H1 (cell line): ENCODE data around the gene JOSD2. TPM values are rescaled to one million over a fixed set of nuclear protein-coding genes. Genes with fewer than 3 reads are reported as not detected.

ENCODE experiments used
- CTCF ChIA-PET: fragments of 300-600 bp; sonication (Branson Sonifier 250); formaldehyde crosslinking; loops from one replicate; lab custom pipeline; 2021; ENCODE audit not compliant: partially characterized antibody; lab: Charles Lee
- POLR2A ChIA-PET: fragments of 300-600 bp; sonication (Branson Sonifier 250); formaldehyde crosslinking; loops from one replicate; lab custom pipeline; 2021; ENCODE audit warnings: inconsistent platforms; ENCODE audit not compliant: partially characterized antibody; lab: Charles Lee
- DNase-seq, 2 experiments: peaks; one replicate each; pipeline versions ENCODE4 v3.0.0 to v3.0.0-alpha.2; 2010 to 2022; ENCODE audit warnings: low spot score in 2 of 2, low read depth in 1 of 2, mixed read lengths in 1 of 2
- FAIRE-seq: peaks from 2 replicates; lab custom pipeline; 2011; peaks lifted over from hg19 to GRCh38; lab: Jason Lieb, UNC
- H2AFZ ChIP-seq: 2 replicates; pipeline ENCODE4 v1.8.1; 2012; ENCODE audit warnings: low read length, inconsistent platforms
- H2AK5ac ChIP-seq: 2 replicates; pipeline ENCODE4 v1.6.1; 2013; ENCODE audit warnings: low read depth, low read length
- H2BK120ac ChIP-seq: replicated peaks from 2 replicates; pipeline ENCODE3; 2013; ENCODE audit warnings: low read depth, low read length, inconsistent platforms
- H2BK12ac ChIP-seq: 2 replicates; pipeline ENCODE4 v1.6.1; 2013; ENCODE audit warnings: low read depth, low read length
- H2BK15ac ChIP-seq: 2 replicates; pipeline ENCODE4 v1.6.1; 2013; ENCODE audit warnings: low read length
- H2BK20ac ChIP-seq: 2 replicates; pipeline ENCODE4 v1.6.1; 2013; ENCODE audit warnings: low read length
- H2BK5ac ChIP-seq: 2 replicates; pipeline ENCODE4 v1.6.1; 2013; ENCODE audit warnings: low read depth, low read length
- H3K14ac ChIP-seq: 2 replicates; pipeline ENCODE4 v1.6.1; 2013; ENCODE audit warnings: inconsistent platforms; ENCODE audit not compliant: insufficient read length
- H3K18ac ChIP-seq: 2 replicates; pipeline ENCODE4 v1.6.1; 2013; ENCODE audit warnings: low read length; ENCODE audit errors: extremely low read depth
- H3K23ac ChIP-seq: 2 replicates; pipeline ENCODE4 v1.6.1; 2013; ENCODE audit warnings: inconsistent platforms; ENCODE audit not compliant: insufficient read length
- H3K23me2 ChIP-seq: 2 replicates; pipeline ENCODE4 v1.6.1; 2013; ENCODE audit warnings: low read depth, low read length
- H3K27ac ChIP-seq: 2 replicates; pipeline ENCODE4 v1.6.1; 2011; ENCODE audit warnings: low read depth, low read length, inconsistent platforms
- H3K27me3 ChIP-seq, 4 experiments: replicated peaks in 1 of 4; 1 replicate in 1 of 4; 2 replicates in 3 of 4; pipeline versions ENCODE4 v1.6.1 to v1.8.1; 2011 to 2013; ENCODE audit warnings: low read length in 3 of 4, mild to moderate bottlenecking in 3 of 4, inconsistent platforms in 2 of 4, mixed read lengths in 2 of 4, moderate library complexity in 1 of 4; ENCODE audit not compliant: control insufficient read depth in 3 of 4, insufficient read depth in 3 of 4; ENCODE audit errors: extremely low read depth in 1 of 4
- H3K36me3 ChIP-seq, 4 experiments: 2 replicates each; pipeline versions ENCODE4 v1.6.1 to v1.8.1; 2011 to 2013; ENCODE audit warnings: mild to moderate bottlenecking in 4 of 4, low read length in 3 of 4, moderate library complexity in 2 of 4, control low read depth in 1 of 4, inconsistent platforms in 1 of 4; ENCODE audit not compliant: insufficient read depth in 4 of 4, control insufficient read depth in 2 of 4
- H3K4ac ChIP-seq: replicated peaks from 2 replicates; pipeline ENCODE3; 2013; ENCODE audit warnings: low read length, low read depth, mixed read lengths, inconsistent platforms; ENCODE audit not compliant: insufficient read length
- H3K4me1 ChIP-seq, 4 experiments: replicated peaks in 1 of 4; 1 replicate in 1 of 4; 2 replicates in 3 of 4; pipeline versions ENCODE4 v1.6.1 to v1.8.1; 2011 to 2013; ENCODE audit warnings: low read length in 3 of 4, inconsistent platforms in 2 of 4, mixed read lengths in 1 of 4; ENCODE audit not compliant: insufficient read depth in 4 of 4, control insufficient read depth in 3 of 4
- H3K4me2 ChIP-seq, 2 experiments: 2 replicates each; pipeline versions ENCODE4 v1.6.1 to v1.8.1; 2011 to 2013; ENCODE audit warnings: low read depth in 2 of 2, low read length in 2 of 2, control low read depth in 1 of 2, inconsistent platforms in 1 of 2, mild to moderate bottlenecking in 1 of 2; ENCODE audit not compliant: insufficient read depth in 1 of 2
- H3K4me3 ChIP-seq, 4 experiments: fragments of 200-600, 300-600 bp in 1 of 4; sonication (generic), shearing (Covaris generic), sonication (Bioruptor Twin) in 1 of 4; 2 replicates each; pipeline versions ENCODE4 v1.5.1 to v1.8.1; 2011 to 2016; ENCODE audit warnings: low read length in 4 of 4, low read depth in 3 of 4, control low read depth in 2 of 4, inconsistent platforms in 2 of 4, mild to moderate bottlenecking in 2 of 4, mixed read lengths in 1 of 4, moderate library complexity in 1 of 4; ENCODE audit not compliant: insufficient read depth in 2 of 4; ENCODE audit errors: extremely low read depth in 1 of 4
- H3K56ac ChIP-seq: replicated peaks from 2 replicates; pipeline ENCODE3; 2013; ENCODE audit warnings: low read depth, mild to moderate bottlenecking, mixed read lengths, low read length, inconsistent platforms; ENCODE audit not compliant: insufficient read length
- H3K79me1 ChIP-seq: 2 replicates; pipeline ENCODE4 v1.6.1; 2013; ENCODE audit warnings: low read depth, low read length, control low read depth
- H3K79me2 ChIP-seq, 2 experiments: 2 replicates each; pipeline versions ENCODE4 v1.6.1 to v1.8.1; 2012 to 2013; ENCODE audit warnings: low read length in 2 of 2, mild to moderate bottlenecking in 2 of 2, inconsistent platforms in 1 of 2; ENCODE audit not compliant: insufficient read depth in 2 of 2, control insufficient read depth in 1 of 2
- H3K9ac ChIP-seq, 4 experiments: replicated peaks in 1 of 4; 1 replicate in 1 of 4; 2 replicates in 3 of 4; pipeline versions ENCODE4 v1.6.1 to v1.8.1; 2011 to 2013; ENCODE audit warnings: low read depth in 3 of 4, low read length in 3 of 4, control low read depth in 2 of 4, mild to moderate bottlenecking in 2 of 4, moderate library complexity in 2 of 4, inconsistent platforms in 1 of 4; ENCODE audit errors: extremely low read depth in 1 of 4
- H3K9me3 ChIP-seq, 2 experiments: 2 replicates each; pipeline versions ENCODE4 v1.6.1 to v1.8.1; 2012 to 2013; ENCODE audit warnings: mild to moderate bottlenecking in 2 of 2, moderate library complexity in 2 of 2, control low read depth in 1 of 2, inconsistent platforms in 1 of 2, low read depth in 1 of 2, low read length in 1 of 2, mixed read lengths in 1 of 2; ENCODE audit not compliant: insufficient read depth in 2 of 2
- H4K20me1 ChIP-seq, 2 experiments: replicated peaks in 1 of 2; 2 replicates each; pipeline versions ENCODE3 to v1.8.1; 2011 to 2013; ENCODE audit warnings: inconsistent platforms in 2 of 2, low read length in 2 of 2, mild to moderate bottlenecking in 1 of 2; ENCODE audit not compliant: insufficient read depth in 2 of 2, control insufficient read depth in 1 of 2
- H4K5ac ChIP-seq: 2 replicates; pipeline ENCODE4 v1.6.1; 2013; ENCODE audit warnings: low read length, low read depth, mixed read lengths, inconsistent platforms; ENCODE audit not compliant: insufficient read length
- H4K8ac ChIP-seq: 2 replicates; pipeline ENCODE4 v1.8.0; 2013; ENCODE audit warnings: mild to moderate bottlenecking, moderate library complexity, low read length, inconsistent platforms; ENCODE audit not compliant: insufficient read depth; ENCODE audit errors: extremely low read depth
- H4K91ac ChIP-seq: replicated peaks from 2 replicates; pipeline ENCODE3; 2013; ENCODE audit warnings: low read length, mixed read lengths, inconsistent platforms; ENCODE audit not compliant: insufficient read length
- BACH1 ChIP-seq: IDR thresholded peaks from 2 replicates; pipeline ENCODE4 v1.6.1; 2012; ENCODE audit warnings: low read length, improper control_type of control experiment
- CBX8 ChIP-seq: fragments of 300-800, 300-1000 bp; sonication (generic); IDR thresholded peaks from 2 replicates; pipeline ENCODE4 v1.7.1; 2016; ENCODE audit warnings: low read depth, low read length, borderline replicate concordance
- CEBPB ChIP-seq: IDR thresholded peaks from 2 replicates; pipeline ENCODE4 v1.6.1; 2012; ENCODE audit warnings: low read depth, low read length
- CTCF ChIP-seq, 3 experiments: IDR thresholded peaks; 1 replicate in 2 of 3; 2 replicates in 1 of 3; pipeline versions ENCODE4 v1.5.1 to v1.6.1; 2011; ENCODE audit warnings: low read length in 3 of 3, mild to moderate bottlenecking in 3 of 3, inconsistent platforms in 2 of 3, low read depth in 1 of 3, moderate library complexity in 1 of 3; ENCODE audit not compliant: insufficient read depth in 1 of 3; ENCODE audit errors: control extremely low read depth in 1 of 3
- HDAC6 ChIP-seq: IDR thresholded peaks from one replicate; pipeline ENCODE4 v1.7.1; 2012; ENCODE audit warnings: low read depth, mild to moderate bottlenecking, inconsistent platforms, low read length, moderate library complexity
- KDM1A ChIP-seq: fragments of 200-600, 300-600 bp; sonication (generic); IDR thresholded peaks from 2 replicates; pipeline ENCODE4 v1.7.1; 2016; ENCODE audit warnings: mild to moderate bottlenecking, low read length, borderline replicate concordance
- KDM4A ChIP-seq: IDR thresholded peaks from one replicate; pipeline ENCODE4 v1.7.1; 2012; ENCODE audit warnings: low read depth, mild to moderate bottlenecking, moderate library complexity, low read length, inconsistent platforms; ENCODE audit not compliant: severe bottlenecking
- POU5F1 ChIP-seq: IDR thresholded peaks from 2 replicates; pipeline ENCODE4 v1.6.1; 2011; ENCODE audit warnings: low read depth, mild to moderate bottlenecking, low read length, moderate library complexity
- RFX5 ChIP-seq: IDR thresholded peaks from 2 replicates; pipeline ENCODE4 v1.6.1; 2011; ENCODE audit warnings: low read depth, low read length, improper control_type of control experiment, borderline replicate concordance
- SRF ChIP-seq: IDR thresholded peaks from 2 replicates; pipeline ENCODE4 v1.6.1; 2011; ENCODE audit warnings: mild to moderate bottlenecking, low read depth, low read length, moderate library complexity
- SUZ12 ChIP-seq: fragments of 200-600 bp; sonication (generic); IDR thresholded peaks from 2 replicates; pipeline ENCODE4 v1.6.1; 2012; ENCODE audit warnings: mild to moderate bottlenecking, inconsistent platforms, low read length, moderate library complexity, mixed read lengths
- WGBS, 2 experiments: shearing (Covaris generic) in 1 of 2; methylation state at CpG; one replicate each; pipeline versions ENCODE4 v1.1.6 to v1.1.7; 2013 to 2015; ENCODE audit warnings: low lambda C conversion rate in 2 of 2, mixed read lengths in 2 of 2, inconsistent platforms in 1 of 2, low coverage in 1 of 2, missing lambda C conversion rate in 1 of 2; ENCODE audit not compliant: insufficient replicate concordance in 2 of 2, insufficient coverage in 1 of 2, insufficient read length in 1 of 2; ENCODE audit errors: extremely low coverage in 1 of 2, missing lambda C conversion rate in 1 of 2; 5-methylcytosine and 5-hydroxymethylcytosine counted together
- polyA plus RNA-seq, 7 experiments: library from polyadenylated mRNA; depleted of rRNA in 3 of 7; stranded (reverse) in 5 of 7; unstranded in 2 of 7; fragments of >200 nt in 5 of 7; fragments of 200-250 nt in 2 of 7; gene quantifications; 1 replicate in 5 of 7; 2 replicates in 1 of 7; 4 replicates in 1 of 7; pipeline versions ENCODE4 v1.2.1 to v1.2.3, GENCODE V29; 2011 to 2013; ENCODE audit warnings: missing spikeins in 2 of 7, mixed read lengths in 2 of 7
- total RNA-seq: library from RNA; stranded (reverse); fragmentation: NEBNext Ultra II Directional; extraction: Animal tissue kit (Norgen Biotek cat#: 25700); gene quantifications from 2 replicates; pipeline ENCODE4 v1.2.1, GENCODE V29; 2021

The JOSD2 gene
- total and polyA plus RNA-seq, 2 of the 8 experiments (the other 6 are each of a cell fraction or from before 2014, with no cell fraction given), result 1.9 to 6.6 TPM

GRCh38 chr19:50490411-50490811, 20.6 kb downstream of the JOSD2 start:
- H3K18ac ChIP-seq, result no peak overlapping the region
- peaks cover 3% of the 10 kb centered on the region; the same call in 1 of the 2 replicates for H3K23me2 ChIP-seq
- ChIA-PET CTCF (interaction anchor here (0.6 to 2.2 kb wide), 7 partner anchors 11 to 601 kb away, joined by 3 to 7 read pairs (median 3); no protein-coding TSS in a partner anchor), POLR2A (interaction anchor here (0.5 to 2.7 kb wide), 5 partner anchors 10 to 149 kb away, joined by 3 to 12 read pairs (median 6); partner anchors contain the start of genes EMC10 and GARIN5A)
- H3K4ac ChIP-seq, result no peak overlapping the region
- peak overlapping the region; percentile 75; the same call in 1 of the 2 replicates for H2BK12ac ChIP-seq
- peaks cover 0 to 17% (median 9%) of the 10 kb centered on the region in 4 experiments; a peak in 5 of 7 replicates for H3K4me1 ChIP-seq
- no peak overlapping the region for H4K91ac ChIP-seq
- no peak overlapping the region for H2BK5ac ChIP-seq
- no peaks in the 10 kb centered on the region for H4K20me1 ChIP-seq
- no peak overlapping the region; the same call in 1 of the 2 replicates for H2BK15ac ChIP-seq
- H2AK5ac ChIP-seq, result no peak overlapping the region; the same call in 1 of the 2 replicates
- H3K27ac ChIP-seq, result no peak overlapping the region
- H4K5ac ChIP-seq, result no peak overlapping the region
- H2AFZ ChIP-seq, result no peak overlapping the region
- H3K14ac ChIP-seq, result no peak overlapping the region
- DNase-seq (no peak), FAIRE-seq (no peak)
- H3K9ac ChIP-seq, result no peak overlapping the region
- 0 out of 8 replicates have a peak overlapping the region, but pooled peaks of 1 of the 4 experiments have one; percentile 19 for H3K4me3 ChIP-seq
- no peak overlapping the region for H3K23ac ChIP-seq
- H3K36me3 ChIP-seq, result 0 out of 8 replicates have a peak, but pooled peaks cover 0 to 3% (median 0%) of the 10 kb centered on the region in 4 experiments
- no peak overlapping the region for H3K56ac ChIP-seq
- H3K27me3 ChIP-seq, result peaks cover 10 to 70% (median 55%) of the 10 kb centered on the region in 4 experiments
- H3K4me2 ChIP-seq, result peak overlapping the region in 1 of 2 experiments; percentile 63; a peak in 2 of 4 replicates
- no peak overlapping the region for H2BK20ac ChIP-seq
- 75% methylated on average over 18 of the region's 18 CpGs; no CpG with 5 or more reads in 1 of the 2 experiments for whole genome bisulfite sequencing, 2 experiments
- H3K79me1 ChIP-seq, result no peaks in the 10 kb centered on the region
- no peak overlapping the region for H2BK120ac ChIP-seq
- H4K8ac ChIP-seq, result no peak overlapping the region
- no peaks in the 10 kb centered on the region for H3K79me2 ChIP-seq
- peaks cover 14% of the 10 kb centered on the region in 2 experiments for H3K9me3 ChIP-seq
- TF ChIP-seq POU5F1, result no peak
- no peak for TF ChIP-seq RFX5
- no peak for TF ChIP-seq SRF
- no peak for TF ChIP-seq CTCF (IDR thresholded peaks at IDR 0.05; ENCODE audit: control extremely low read depth in 1 of 3, insufficient read depth in 1 of 3, low read depth in 1 of 3, low read length in 3 of 3)
- TF ChIP-seq HDAC6, result no peak
- no peak for TF ChIP-seq KDM1A
- no peak for TF ChIP-seq SUZ12
- TF ChIP-seq CEBPB, result no peak
- TF ChIP-seq CBX8, result no peak
- TF ChIP-seq BACH1, result no peak
- TF ChIP-seq KDM4A, result no peak
